Peyer's patch (tissue), 4 donors: ENCODE measurements around the gene PRR3. TPM values are rescaled to one million over a fixed set of nuclear protein-coding genes. Genes with fewer than 3 reads are reported as not detected.

Experiments
- DNase-seq, 3 donors: peaks; one replicate each; pipeline ENCODE4 v3.0.0-alpha.2; 2017 to 2019
- H3K27ac ChIP-seq, 4 donors: fragments of 200-600 bp; sonication (generic); one replicate each; pipeline ENCODE4 v1.5.1; 2016 to 2019
- H3K27me3 ChIP-seq, 2 donors: fragments of 200-600 bp; sonication (generic); one replicate each; pipeline ENCODE4 v1.5.1; 2019
- H3K36me3 ChIP-seq, 3 donors: fragments of 200-600 bp; sonication (generic); one replicate each; pipeline ENCODE4 v1.5.1; 2016 to 2019
- H3K4me1 ChIP-seq, 4 donors: fragments of 200-600 bp; sonication (generic); one replicate each; pipeline ENCODE4 v1.5.1; 2016 to 2019
- H3K4me3 ChIP-seq, 4 donors: fragments of 200-600 bp; sonication (generic); 1 replicate in 3 of 4; 2 replicates in 1 of 4; pipeline ENCODE4 v1.5.1; 2016 to 2019; ENCODE audit warnings: mild to moderate bottlenecking in 1 of 4
- H3K9me3 ChIP-seq, 4 donors: fragments of 200-600 bp; sonication (generic); one replicate each; pipeline ENCODE4 v1.5.1; 2016 to 2019; ENCODE audit warnings: mild to moderate bottlenecking in 1 of 4
- CTCF ChIP-seq, 6 experiments: fragments of 450-650 bp in 4 of 6; fragments of 200-600 bp in 2 of 6; sonication (generic) in 1 of 6; IDR thresholded peaks; one replicate each; pipeline ENCODE4 v1.5.1; 2017 to 2019; ENCODE audit warnings: antibody characterized with exemption in 6 of 6, mild to moderate bottlenecking in 3 of 6, moderate library complexity in 1 of 6
- POLR2A ChIP-seq, 2 donors: fragments of 450-650 bp; IDR thresholded peaks; one replicate each; pipeline ENCODE4 v1.5.1; 2017; ENCODE audit warnings: antibody characterized with exemption in 2 of 2, mild to moderate bottlenecking in 2 of 2, moderate library complexity in 2 of 2
- total RNA-seq, 4 donors: library from RNA; depleted of rRNA; stranded (reverse); fragments of >200 nt; gene quantifications; one replicate each; pipeline ENCODE4 v1.1.0, GENCODE V29; 2016

Gene PRR3
- total RNA-seq, 4 donors from 2014 or later, result 1.7 to 9.0 (median 4.8) TPM

GRCh38 chr6:30556066-30556905 is 809 bp upstream of the PRR3 start, which contains the start of gene GNL1:
Gene GNL1 (minus strand): TSS chr6:30556489. CDS start chr6:30556203, 286 bp downstream.
- Histone ChIP-seq H3K27me3 (no peaks in the 10 kb centered on the region), H3K9me3 (no peaks in the 10 kb centered on the region), H3K4me3 (peak within 1 kb of the TSS; percentile 80 to 96 (median 94)), H3K36me3 (peaks cover 0 to 27% (median 0%) of the 10 kb centered on the region in 3 donors), H3K4me1 (peaks cover 4 to 20% (median 8%) of the 10 kb centered on the region in 4 donors), H3K27ac (peak within 1 kb of the TSS; percentile 97 to 99 (median 98))
- DNase-seq, result peak; percentile 99 to 100 (median 99)
- TF ChIP-seq POLR2A (IDR thresholded peaks at IDR 0.05) (peak; percentile 11 to 47), CTCF (IDR thresholded peaks at IDR 0.05) (peak in 3 of 6 experiments; percentile 22 to 30 (median 23))

GRCh38 chr6:30557683-30557981 is 537 bp downstream of the PRR3 start:
- Histone ChIP-seq H3K4me3 (peak overlapping the region; percentile 80 to 96 (median 94)), H3K4me1 (peaks cover 4 to 20% (median 8%) of the 10 kb centered on the region in 4 donors), H3K9me3 (no peaks in the 10 kb centered on the region), H3K36me3 (peaks cover 0 to 26% (median 0%) of the 10 kb centered on the region in 3 donors), H3K27ac (peak overlapping the region; percentile 97 to 99 (median 98)), H3K27me3 (no peaks in the 10 kb centered on the region)
- no peak for TF ChIP-seq CTCF (IDR thresholded peaks at IDR 0.05)
- TF ChIP-seq POLR2A (IDR thresholded peaks at IDR 0.05), result no peak
- DNase-seq, result no peak

- peaks cover 0 to 20% (median 0%) of the 10 kb centered on the region in 3 donors for H3K36me3 ChIP-seq
- no peak for DNase-seq
- H3K9me3 ChIP-seq, result no peaks in the 10 kb centered on the region
- H3K27me3 ChIP-seq, result no peaks in the 10 kb centered on the region
- H3K27ac ChIP-seq, result no peak overlapping the region
- no peak for TF ChIP-seq POLR2A (IDR thresholded peaks at IDR 0.05)
- no peak for TF ChIP-seq CTCF (IDR thresholded peaks at IDR 0.05)
- H3K4me3 ChIP-seq, result no peak overlapping the region
- peaks cover 0 to 7% (median 4%) of the 10 kb centered on the region in 4 donors for H3K4me1 ChIP-seq
Observed at GRCh38 chr6:30560930-30561329, 3.8 kb downstream of the PRR3 start.

- TF ChIP-seq CTCF (IDR thresholded peaks at IDR 0.05) (no peak), POLR2A (IDR thresholded peaks at IDR 0.05) (no peak)
- Histone ChIP-seq H3K36me3 (peaks cover 0 to 20% (median 0%) of the 10 kb centered on the region in 3 donors), H3K9me3 (no peaks in the 10 kb centered on the region), H3K4me1 (peaks cover 0 to 5% (median 2%) of the 10 kb centered on the region in 4 donors), H3K27me3 (no peaks in the 10 kb centered on the region), H3K27ac (no peak overlapping the region), H3K4me3 (no peak overlapping the region)
- DNase-seq, result no peak
Observed at GRCh38 chr6:30562470-30563425, 5.7 kb downstream of the PRR3 start.

GRCh38 chr6:30564114-30564513 is 7.0 kb downstream of the PRR3 start:
- no peak for TF ChIP-seq CTCF (IDR thresholded peaks at IDR 0.05)
- no peak for TF ChIP-seq POLR2A (IDR thresholded peaks at IDR 0.05)
- no peak for DNase-seq
- Histone ChIP-seq H3K4me3 (no peak overlapping the region), H3K9me3 (no peaks in the 10 kb centered on the region), H3K36me3 (peaks cover 0 to 20% (median 0%) of the 10 kb centered on the region in 3 donors), H3K27ac (no peak overlapping the region), H3K27me3 (no peaks in the 10 kb centered on the region), H3K4me1 (no peaks in the 10 kb centered on the region)
